ENCODE data around the gene RIF1.
"Not testable (repeated sequence)": the region's sequence is repeated elsewhere in the genome, so short reads cannot be mapped to it uniquely, and the experiment has no call there.

Gene RIF1

DNA sequence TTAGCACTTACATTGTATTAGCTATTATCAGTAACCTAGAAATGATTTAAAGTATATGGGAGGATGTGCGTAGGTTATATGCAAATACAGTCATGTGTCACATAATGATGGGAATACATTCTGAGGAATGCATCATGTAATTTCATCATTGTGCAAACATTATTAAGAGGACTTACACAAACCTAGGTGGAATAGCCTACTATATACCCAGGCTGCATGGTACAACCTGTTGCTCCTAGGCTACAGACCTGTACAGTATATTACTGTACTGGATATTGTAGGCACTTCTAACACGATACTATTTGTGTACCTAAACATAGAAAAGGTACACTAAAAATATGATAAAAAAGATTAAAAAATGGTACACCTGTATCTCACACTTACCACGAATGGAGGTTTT, 7.9 kb downstream of the RIF1 start:
- no peak for DNase-seq

DNA sequence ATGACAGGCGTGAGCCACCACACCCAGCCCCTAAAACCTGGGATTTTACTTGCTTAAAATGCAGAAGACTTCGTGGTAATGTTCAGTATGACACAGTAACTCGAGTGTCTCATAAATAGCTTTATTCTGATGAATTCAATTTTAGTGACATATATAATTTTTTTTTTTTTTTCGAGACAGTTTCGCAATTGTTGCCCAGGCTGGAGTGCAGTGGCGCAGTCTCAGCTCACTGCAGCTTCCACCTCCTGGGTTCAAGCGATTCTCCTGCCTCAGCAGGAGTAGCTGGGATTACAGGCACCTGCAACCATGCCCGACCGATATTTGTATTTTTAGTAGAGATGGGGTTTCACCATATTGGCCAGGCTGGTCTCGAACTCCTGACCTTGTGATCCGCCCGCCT, 12.0 kb downstream of the RIF1 start:
- DNase-seq: not testable (repeated sequence)

DNA sequence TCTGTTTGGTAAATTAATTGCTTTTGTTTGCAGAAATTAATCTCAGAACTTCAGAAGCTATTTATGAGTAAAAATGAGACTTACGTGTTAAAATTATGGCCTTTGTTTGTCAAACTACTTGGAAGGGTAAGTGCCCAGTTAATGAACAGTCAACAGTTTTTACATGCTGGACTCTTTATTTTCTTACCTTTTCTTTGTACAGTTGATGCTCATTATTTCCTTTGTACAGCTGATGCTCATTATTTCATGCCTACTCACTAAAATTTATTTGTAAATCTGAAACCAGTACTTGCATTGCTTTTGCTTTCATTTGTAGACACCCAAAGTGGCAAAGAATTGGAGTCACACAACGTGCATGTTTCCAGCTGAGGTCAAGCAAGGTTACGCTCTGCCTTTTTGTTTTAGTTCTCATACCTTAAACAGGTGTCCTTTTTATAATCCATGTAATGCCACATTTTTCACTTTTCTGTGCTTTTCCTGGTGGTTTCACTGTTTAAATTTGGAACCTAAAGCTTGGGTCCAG, 13.3 kb downstream of the RIF1 start:
- no peak for DNase-seq

DNA sequence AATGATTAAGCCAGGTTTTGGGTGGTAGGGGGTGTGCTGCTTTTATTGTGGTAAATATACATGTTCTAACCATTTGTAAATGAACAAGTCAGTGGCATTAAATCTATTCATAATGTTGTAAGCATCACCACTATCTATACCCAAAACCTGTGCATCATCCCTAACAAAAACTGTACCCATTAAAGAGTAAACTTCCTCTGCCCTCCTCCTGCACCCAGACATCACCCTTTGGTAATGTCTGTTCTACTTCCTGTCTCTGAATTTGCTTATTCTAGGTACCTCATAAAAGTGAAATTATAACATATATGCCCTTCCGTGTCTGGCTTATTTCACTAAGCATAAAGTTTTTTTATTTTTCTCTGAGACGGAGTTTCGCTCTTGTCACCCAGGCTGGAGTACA, 14.1 kb downstream of the RIF1 start:
- DNase-seq: no peak

DNA sequence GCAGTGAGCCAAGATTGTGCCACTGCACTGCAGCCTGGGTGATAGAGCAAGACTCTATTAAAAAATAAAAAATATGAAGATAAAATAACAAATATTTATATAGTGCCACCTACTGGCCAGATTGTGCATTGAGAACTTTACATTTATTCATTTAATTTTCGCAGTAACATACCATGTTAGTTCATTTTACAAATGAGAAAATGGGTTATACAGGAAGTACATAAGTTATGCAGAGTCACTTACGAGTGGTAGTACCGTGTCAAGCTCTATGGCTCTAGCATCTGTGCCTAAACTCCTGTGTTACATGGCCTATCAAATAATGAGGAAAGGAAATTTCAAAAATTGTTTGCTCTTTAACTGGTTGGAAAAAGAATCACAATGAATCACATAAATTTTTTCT, 27.9 kb downstream of the RIF1 start:
- DNase-seq: no peak

DNA sequence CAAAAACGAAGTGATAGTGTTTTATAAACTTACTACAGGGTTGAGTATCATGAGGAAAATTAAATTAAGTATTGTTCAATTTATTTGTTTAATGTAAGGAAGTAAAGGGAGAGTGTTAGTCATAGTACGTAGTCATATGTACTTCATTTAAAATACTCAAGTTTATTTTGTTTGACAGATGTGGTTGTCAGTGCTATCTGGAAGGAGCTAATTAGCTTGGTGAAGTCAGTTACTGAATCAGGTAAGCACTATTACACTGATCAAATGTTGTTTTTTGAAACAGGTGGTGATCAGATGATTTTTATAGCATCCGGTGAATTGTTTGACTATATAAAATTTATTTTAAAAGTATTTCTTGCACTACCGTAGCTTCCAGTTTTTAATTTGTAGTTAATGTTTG, 28.8 kb downstream of the RIF1 start:
- DNase-seq: no peak

DNA sequence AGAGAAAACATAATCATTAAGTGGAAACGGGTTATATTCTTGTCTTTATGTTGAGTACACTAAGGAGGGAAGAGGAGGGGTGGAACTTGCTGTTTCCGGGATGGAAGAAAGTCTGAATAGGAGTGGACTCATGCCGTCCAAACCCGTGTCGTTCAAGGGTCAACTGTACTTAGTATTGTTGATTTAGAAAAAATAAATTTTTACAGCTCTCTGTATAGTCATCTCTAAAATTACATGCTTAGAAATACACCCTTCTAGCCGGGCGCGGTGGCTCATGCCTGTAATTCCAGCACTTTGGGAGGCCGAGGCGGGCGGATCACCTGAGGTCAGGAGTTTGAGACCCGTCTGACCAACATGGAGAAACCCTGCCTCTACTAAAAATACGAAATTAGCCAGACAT, 29.4 kb downstream of the RIF1 start:
- DNase-seq: no peak

DNA sequence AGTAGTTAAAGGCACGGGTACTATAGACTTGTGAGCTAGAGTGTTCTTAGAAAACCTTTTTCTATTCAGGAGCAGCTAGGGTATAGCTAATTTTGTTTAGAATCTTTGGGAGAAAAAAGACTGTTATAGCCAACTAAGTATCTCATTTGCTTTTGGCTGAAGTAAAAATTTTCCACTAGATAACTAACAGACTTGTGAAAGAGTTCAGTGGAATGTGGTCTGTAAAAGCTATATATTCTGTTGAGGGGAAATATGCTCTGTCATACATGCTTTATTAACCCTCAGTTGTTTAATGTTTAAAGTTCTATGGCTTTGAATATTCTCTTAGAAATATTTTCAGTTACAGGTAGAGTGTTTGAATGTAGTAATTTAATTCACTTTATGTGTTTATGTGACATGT, 49.7 kb downstream of the RIF1 start:
- DNase-seq: no peak

DNA sequence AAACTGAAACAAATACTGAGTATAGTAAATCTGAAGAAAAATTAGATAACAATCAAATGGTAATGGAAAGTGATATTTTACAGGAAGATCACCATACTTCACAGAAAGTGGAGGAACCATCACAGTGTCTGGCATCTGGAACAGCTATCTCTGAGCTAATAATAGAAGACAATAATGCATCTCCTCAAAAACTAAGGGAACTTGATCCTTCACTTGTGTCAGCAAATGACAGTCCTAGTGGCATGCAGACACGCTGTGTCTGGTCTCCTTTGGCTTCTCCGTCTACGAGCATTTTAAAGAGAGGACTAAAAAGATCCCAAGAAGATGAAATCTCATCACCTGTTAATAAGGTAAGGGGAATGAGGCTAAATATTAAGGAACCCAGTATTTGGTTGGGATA, 56.1 kb downstream of the RIF1 start:
- DNase-seq: no peak

DNA sequence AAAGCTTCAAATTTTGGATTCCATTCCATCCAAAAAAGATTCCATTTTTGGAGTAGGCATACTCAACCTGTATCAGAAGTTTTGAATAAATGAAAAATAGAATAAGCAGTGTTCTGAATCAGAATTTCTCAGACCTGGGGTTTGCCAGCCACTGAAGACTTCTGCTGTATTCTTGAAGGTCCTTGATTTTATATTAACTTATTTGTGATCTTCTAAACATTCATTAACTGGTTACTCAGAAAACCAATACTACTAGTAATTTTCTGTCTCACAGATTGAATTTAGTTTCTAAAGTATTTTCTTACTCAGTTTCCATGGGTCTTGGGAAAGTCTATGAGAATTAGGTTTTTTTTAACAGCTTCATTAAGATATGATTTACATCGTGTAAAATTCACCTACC, 60.9 kb downstream of the RIF1 start:
- DNase-seq: no peak

DNA sequence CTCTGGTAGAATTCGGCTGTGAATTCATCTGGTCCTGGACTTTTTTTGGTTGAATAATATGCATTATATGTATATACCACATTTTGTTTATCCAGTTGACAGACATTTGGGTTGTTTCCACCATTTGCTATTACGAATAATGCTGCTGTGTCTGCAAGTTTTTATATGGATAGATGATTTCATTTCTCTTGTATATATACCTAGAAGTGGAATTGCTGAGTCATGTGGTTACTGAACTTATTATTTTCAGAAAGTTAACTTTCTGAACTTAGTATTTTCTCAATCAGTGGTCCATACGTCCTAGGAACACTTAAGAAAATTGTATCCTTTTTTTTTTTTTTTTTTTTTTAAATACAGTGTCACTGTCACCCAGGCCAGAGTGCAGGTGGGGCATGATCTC, 63.3 kb downstream of the RIF1 start:
- DNase-seq: no peak

DNA sequence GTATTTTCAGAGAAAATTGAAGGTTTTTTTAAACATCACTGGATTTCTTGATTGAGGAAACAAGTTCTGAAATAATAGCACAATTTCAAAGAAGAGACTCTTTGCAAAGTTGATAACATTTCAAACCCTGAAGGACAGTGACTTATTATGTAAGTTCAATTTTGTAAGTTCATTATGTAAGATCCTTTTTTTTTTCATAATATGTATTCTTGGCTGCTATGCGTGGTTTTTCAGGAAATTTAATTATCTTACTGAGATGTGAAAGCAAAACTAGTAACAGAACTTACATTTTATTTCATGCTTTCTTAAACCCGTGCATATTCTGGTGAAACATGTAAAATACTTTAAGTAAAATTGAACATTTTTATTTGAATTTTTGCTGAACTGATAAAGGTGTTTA, 65.4 kb downstream of the RIF1 start:
- no peak for DNase-seq

DNA sequence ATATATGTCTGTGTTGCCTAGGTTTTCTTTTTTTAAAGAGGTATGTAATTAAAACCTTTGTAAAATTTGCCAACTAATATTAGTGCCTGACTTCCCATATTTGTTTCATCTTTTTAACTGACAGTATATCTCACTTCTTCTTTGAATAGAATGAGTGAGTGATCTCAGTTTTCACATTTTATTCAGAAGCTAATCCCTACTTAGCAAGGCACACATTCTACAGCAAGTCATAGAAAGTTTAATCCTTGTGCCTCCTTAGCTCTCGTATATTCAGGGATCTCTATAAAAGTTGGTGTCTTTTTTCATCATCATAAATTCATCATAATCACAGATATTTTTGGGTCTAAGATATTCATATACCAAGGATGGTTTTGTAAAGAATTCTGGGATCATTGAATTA, 66.6 kb downstream of the RIF1 start:
- DNase-seq: no peak

DNA sequence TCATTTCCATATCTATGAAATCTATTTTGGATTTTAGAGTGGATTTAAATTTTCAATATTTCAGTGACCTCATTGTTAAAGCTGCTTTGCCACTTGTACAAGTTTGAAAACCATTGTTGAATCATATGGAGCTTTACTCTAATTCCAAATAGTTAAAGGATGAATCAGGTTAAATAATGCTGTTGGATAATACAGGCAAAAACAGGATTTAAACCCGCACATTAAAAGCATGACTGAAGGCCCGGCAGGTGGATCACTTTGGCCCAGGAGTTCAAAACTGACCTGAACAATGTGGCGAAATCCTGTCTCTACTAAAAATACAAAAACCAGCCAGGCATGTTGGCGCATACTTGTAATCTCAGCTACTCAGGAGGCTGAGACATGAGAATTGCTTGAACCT, 68.3 kb downstream of the RIF1 start:
- no peak for DNase-seq

DNA sequence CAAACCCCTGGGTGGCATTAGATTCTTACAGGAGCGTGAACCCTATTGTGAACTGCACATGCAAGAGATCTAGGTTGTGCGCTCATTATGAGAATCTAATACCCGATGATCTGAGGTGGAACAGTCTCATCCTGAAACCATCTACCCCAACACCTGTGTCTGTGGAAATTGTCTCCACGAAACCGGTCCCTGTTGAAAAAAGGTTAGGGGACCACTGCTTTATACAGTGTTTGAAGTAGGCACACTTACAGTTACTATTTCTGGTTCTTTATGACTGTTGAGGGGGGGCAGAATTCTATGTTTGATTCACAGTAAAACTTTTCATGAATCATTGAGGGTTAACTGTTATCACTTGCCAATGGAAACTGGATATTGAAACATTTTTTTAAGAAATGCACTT, 72.0 kb downstream of the RIF1 start:
- no peak for DNase-seq

DNA sequence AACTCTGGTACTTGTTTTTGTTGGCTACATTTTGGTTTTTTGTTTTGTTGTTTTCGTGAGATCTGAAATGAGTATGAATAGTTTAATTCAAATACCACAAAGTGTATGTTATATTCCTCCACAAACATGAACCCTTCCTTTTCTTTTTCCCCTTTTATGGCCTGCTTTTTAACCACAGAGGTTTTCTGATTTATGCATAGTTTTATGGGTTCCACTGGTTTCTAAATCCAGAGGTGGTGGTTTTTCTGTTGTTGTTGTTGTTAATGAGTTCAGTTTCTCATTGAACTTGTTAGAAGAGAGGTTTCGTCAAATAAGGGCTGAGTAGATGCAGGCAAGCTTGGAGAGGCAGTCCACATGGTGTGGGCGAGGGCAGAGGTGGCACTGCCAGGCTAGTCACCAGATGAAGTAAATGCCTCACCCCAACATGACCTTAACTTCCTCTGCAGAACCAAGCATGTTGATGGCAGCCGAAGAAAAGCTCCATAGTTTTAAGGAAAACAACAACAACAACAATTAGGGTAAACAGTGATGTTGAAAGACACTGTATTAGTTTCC, 72.5 kb downstream of the RIF1 start:
- DNase-seq: no peak

DNA sequence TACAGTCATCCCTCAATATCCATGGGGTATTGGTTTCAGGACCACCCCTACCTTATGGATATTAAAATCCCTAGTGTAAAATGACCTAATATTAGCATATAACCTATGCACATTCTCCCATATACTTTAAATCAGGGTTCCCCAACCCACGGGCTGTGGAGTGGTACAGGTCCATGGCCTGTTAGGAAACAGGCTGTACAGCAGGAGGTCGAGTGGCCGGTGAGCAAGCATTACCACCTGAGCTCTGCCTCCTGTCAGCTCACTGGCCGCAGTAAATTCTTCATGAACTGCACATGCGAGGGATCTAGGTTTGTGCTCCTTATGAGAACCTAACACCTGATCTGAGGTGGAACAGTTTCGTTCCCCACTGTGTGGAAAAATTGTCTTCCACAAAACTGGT, 73.8 kb downstream of the RIF1 start:
- no peak for DNase-seq

DNA sequence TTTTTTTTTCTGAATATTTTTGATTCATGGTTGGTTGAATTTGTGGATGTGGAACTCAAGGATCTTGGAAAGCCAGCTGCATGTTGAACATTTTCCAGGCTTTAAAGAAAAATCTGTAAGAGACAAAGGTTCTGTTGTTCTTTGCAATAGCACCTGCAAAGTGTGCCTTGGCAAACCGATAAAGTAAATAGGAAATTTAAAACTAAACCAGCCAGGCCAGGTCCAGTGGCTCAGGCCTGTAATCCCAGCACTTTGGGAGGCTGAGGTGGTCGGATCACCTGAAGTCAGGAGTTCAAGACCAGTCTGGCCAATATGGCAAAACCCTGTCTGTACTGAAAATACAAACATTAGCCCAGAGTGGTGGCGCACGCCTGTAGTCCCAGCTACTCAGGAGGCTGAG, 74.4 kb downstream of the RIF1 start:
- no peak for DNase-seq

DNA sequence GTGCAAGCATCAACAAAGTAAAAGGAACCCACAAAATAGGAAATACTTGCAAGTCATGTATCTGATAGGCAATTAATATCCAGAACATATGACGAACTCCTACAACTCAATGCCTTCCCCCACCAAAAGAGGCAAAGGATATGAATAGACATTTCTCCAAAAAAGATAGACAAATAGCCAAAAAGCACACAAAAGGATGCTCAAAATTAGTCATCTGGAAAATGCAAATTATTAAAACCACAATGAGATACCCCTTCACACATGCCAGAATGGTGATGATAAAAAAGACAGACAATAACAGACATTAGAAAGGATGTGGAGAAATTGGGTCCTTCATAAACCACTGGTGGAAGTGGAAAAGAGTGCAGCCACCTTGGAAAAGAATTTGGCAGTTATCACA, 76.4 kb downstream of the RIF1 start:
- DNase-seq: no peak

DNA sequence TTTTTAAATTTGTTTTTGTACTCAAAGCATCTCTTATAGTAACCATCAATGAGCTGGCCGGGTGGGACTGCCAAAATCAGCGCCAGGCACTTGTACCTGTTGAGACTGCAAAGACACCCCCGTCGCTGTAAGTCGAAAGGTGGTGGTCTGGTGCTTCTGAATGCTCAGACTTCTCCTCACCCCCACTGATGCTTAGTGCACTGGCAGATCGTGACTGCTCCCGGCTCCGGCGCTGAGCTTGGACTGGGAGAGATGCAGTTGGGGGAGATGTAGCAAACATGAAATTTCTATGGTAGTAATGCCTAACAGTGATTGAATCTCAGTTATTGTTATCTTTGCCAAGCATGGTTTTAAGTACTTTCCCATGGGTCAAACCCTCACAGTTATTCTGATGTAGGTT, 80.6 kb downstream of the RIF1 start:
- DNase-seq: no peak

DNA sequence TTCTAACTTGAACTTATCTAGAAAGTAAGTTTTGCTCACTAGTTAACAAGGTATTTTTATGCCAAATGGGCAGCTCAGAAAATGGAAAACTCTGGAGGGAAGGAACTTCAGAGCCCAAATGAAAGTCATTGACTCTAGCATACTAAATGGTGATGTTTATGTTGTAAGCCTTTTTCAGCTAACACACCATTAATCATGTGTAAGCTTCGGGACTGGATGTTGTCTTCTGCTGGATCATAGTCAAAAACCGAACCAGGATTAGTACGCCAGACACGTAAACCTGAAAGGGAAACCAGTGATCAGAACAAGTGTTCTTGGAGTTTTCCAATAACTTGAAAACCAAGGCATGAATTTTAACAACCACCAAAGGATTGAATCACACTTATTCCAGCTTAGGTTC, 81.8 kb downstream of the RIF1 start:
- DNase-seq: no peak

DNA sequence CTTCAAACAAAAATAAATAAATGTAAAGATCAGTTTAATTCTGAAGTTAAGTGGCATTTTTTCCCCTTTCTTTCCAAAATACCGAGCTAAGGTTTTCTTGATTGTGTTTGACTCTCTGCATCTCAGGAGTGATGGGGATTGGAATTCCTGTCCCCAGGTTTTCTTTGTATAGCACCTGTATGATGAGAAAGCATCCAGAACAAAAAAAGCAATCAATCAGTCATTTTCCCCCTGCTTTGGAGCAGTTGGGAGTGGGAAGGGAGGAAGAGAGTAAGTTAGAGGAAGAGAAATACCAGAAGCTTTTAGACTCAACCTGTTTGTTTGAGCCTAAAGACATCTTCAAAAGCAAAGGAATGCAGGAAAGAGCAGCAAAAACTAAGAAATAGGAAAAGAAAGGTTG, 88.5 kb downstream of the RIF1 start:
- DNase-seq: no peak

DNA sequence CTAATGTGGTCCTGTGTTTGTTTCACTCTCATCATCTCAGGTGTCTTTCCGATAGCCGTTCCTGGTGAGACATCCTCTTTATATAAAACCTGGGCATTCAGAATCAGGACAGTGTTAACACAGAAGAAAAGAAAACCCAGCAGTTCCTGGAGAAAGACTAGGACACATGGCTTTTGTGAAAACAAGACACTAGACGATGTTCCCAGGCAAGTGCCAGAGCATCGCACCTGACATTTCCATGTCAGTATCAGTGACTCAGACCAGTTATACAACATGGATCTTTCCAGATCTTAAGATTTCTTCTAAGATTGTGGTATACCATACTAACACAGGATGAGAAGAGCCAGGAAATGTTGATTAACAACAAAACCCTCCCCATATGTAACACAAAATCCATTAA, 96.5 kb downstream of the RIF1 start:
- no peak for DNase-seq

DNA sequence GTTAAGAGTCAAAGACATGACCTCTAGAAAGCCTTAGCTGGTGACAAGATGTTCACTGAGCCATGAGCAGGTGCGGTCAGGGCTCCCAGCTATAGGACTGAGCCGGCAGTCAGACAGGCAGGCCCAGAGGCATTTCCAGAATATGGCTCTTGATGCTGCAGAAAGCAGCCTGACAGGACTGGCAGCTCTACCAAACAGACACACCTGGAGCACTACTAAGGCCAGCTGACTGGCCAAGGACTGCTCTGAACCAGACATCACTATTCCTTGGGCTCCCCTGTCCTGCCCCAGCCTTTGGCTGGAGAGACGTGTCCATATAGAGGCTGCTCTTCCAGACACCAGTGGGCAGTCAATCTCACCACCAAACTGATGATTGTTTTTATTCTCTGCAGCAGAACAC, 98.8 kb downstream of the RIF1 start:
- no peak for DNase-seq

DNA sequence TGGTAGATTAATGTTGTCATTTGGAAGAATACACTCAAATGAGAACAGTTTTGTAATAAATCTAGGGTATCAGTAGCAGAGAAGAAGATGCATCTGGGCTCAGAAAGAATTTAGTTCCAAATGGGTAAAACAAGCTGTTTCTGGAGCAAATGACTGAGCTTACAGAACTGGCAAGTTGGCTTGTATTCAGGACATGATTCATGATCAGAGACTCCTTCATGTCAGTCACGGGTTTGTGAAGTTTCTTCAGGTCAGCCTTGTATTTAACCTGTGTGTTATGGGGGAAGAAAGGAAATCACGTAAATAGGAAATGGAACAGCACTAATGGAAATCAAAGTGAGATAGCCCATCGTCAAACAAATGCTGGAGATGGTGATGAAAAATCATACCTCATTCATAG, 109.1 kb downstream of the RIF1 start:
- DNase-seq: no peak

DNA sequence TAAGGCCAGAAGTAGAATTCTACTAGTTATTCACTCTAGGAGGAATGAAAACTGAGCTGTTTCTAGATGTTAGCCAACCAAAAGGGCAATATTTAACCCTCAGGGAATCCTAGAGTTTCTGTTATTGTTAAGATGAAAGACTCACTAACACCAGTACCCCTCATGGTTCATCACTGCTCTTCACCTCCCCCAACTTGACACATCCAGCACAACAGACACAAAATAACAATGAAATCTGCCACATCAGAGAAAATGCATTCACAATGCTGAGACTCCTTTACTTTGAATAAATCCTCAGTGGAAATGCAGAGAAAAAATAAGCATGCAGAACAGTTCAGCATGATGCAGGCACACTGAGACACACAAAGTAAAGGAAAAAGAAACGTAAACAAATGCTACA, 111.3 kb downstream of the RIF1 start:
- no peak for DNase-seq

Data from left hindlimb (tissue), 1 donor.